Stimulated activated CD8-positive, alpha-beta memory T cell treated with anti-CD3 and anti-CD28 coated beads, Interleukin-12 subunit alpha, Interleukin-12 subunit beta, amount 100 ng/mL, for 1 hour (primary cell): ENCODE results near the gene SULT1A3.
"Not testable (repeated sequence)": the region's sequence is repeated elsewhere in the genome, so short reads cannot be mapped to it uniquely, and the experiment has no call there.

ENCODE experiments used
- DNase-seq: peaks from one replicate; pipeline ENCODE4 v3.0.0-alpha.2; 2020; ENCODE audit warnings: low read depth

SULT1A3 gene

GRCh38 chr16:30199049-30199448 lies at the start of gene SULT1A3:
Gene SULT1A3 (plus strand): TSS chr16:30199255. CDS start chr16:30200729, 1,474 bp downstream.
- not testable (repeated sequence) for DNase-seq

- no peak for DNase-seq
Measured at GRCh38 chr16:30151091-30151490, 48.0 kb upstream of the SULT1A3 start.

- no peak for DNase-seq
Measured at GRCh38 chr16:30152517-30152916, 46.5 kb upstream of the SULT1A3 start.

- no peak for DNase-seq
Measured at GRCh38 chr16:30155188-30155587, 43.9 kb upstream of the SULT1A3 start.

- DNase-seq, result no peak
Measured at GRCh38 chr16:30157214-30157613, 41.8 kb upstream of the SULT1A3 start.

GRCh38 chr16:30163538-30163937 lies 35.5 kb upstream of the SULT1A3 start:
- no peak for DNase-seq

- DNase-seq, result no peak
Measured at GRCh38 chr16:30166202-30166902, 32.7 kb upstream of the SULT1A3 start.

- not testable (repeated sequence) for DNase-seq
Measured at GRCh38 chr16:30168746-30169145, 30.3 kb upstream of the SULT1A3 start.

- DNase-seq, result not testable (repeated sequence)
Measured at GRCh38 chr16:30169416-30169815, 29.6 kb upstream of the SULT1A3 start.

- DNase-seq, result not testable (repeated sequence)
Measured at GRCh38 chr16:30170145-30170544, 28.9 kb upstream of the SULT1A3 start.

GRCh38 chr16:30173054-30173453 lies 26.0 kb upstream of the SULT1A3 start:
- no peak for DNase-seq

- DNase-seq, result not testable (repeated sequence)
Measured at GRCh38 chr16:30176876-30177275, 22.2 kb upstream of the SULT1A3 start.

- no peak for DNase-seq
Measured at GRCh38 chr16:30179195-30179594, 19.9 kb upstream of the SULT1A3 start.

- no peak for DNase-seq
Measured at GRCh38 chr16:30179931-30180330, 19.1 kb upstream of the SULT1A3 start.

GRCh38 chr16:30180741-30181140 lies 18.3 kb upstream of the SULT1A3 start:
- no peak for DNase-seq

GRCh38 chr16:30183233-30184095 lies 15.6 kb upstream of the SULT1A3 start, which contains the start of gene CORO1A:
Gene CORO1A (plus strand): TSS chr16:30183602. CDS start chr16:30185210, 1,608 bp downstream.
- peak; percentile 70 for DNase-seq

GRCh38 chr16:30184096-30184890 lies 14.8 kb upstream of the SULT1A3 start:
- DNase-seq, result peak; percentile 59

- DNase-seq, result no peak
Measured at GRCh38 chr16:30184891-30185682, 14.0 kb upstream of the SULT1A3 start.

GRCh38 chr16:30185683-30186421 lies 13.2 kb upstream of the SULT1A3 start:
- DNase-seq, result peak; percentile 69

- DNase-seq, result no peak
Measured at GRCh38 chr16:30186444-30186781, 12.6 kb upstream of the SULT1A3 start.
